ENCODE data around the gene SFTPB. TPM values are rescaled to one million over a fixed set of nuclear protein-coding genes. Genes with fewer than 3 reads are reported as not detected.
"Not testable (repeated sequence)": the region's sequence is repeated elsewhere in the genome, so short reads cannot be mapped to it uniquely, and the experiment has no call there.

SFTPB gene
- total RNA-seq: not detected

- FAIRE-seq (no peak), DNase-seq (ENCODE audit: low spot score in 2 of 2) (no peak)
Observed at GRCh38 chr2:85668009-85668856, at the start of gene SFTPB. Gene SFTPB, minus strand, starts transcription at chr2:85668199. Its CDS starts 16 bp downstream, at chr2:85668183.

- DNase-seq (ENCODE audit: low spot score in 2 of 2): no peak
- no peak for FAIRE-seq
Observed at GRCh38 chr2:85717308-85718008, 49.5 kb upstream of the SFTPB start.

- FAIRE-seq (no peak), DNase-seq (ENCODE audit: low spot score in 2 of 2) (no peak)
Observed at GRCh38 chr2:85716346-85716914, 48.4 kb upstream of the SFTPB start.

- DNase-seq (ENCODE audit: low spot score in 2 of 2) (no peak), FAIRE-seq (no peak)
Observed at GRCh38 chr2:85714841-85715240, 46.8 kb upstream of the SFTPB start.

GRCh38 chr2:85714421-85714820 lies 46.4 kb upstream of the SFTPB start:
- FAIRE-seq; DNase-seq (ENCODE audit: low spot score in 2 of 2): not testable (repeated sequence)

- no peak for DNase-seq (ENCODE audit: low spot score in 2 of 2)
- FAIRE-seq: no peak
Observed at GRCh38 chr2:85713836-85714235, 45.8 kb upstream of the SFTPB start.

GRCh38 chr2:85712849-85713612 lies 45.0 kb upstream of the SFTPB start:
- DNase-seq (ENCODE audit: low spot score in 2 of 2) (no peak), FAIRE-seq (no peak)

GRCh38 chr2:85712336-85712735 lies 44.3 kb upstream of the SFTPB start:
- no peak for FAIRE-seq

GRCh38 chr2:85711578-85712060 lies 43.6 kb upstream of the SFTPB start:
- DNase-seq (ENCODE audit: low spot score in 2 of 2) (no peak), FAIRE-seq (no peak)

More at GRCh38 chr2:85712336-85712735, 44.3 kb upstream of the SFTPB start:
- no peak for DNase-seq (ENCODE audit: low spot score in 2 of 2)

- DNase-seq (ENCODE audit: low spot score in 2 of 2) (peak in 1 of 2 donors; percentile 30), FAIRE-seq (no peak)
Observed at GRCh38 chr2:85710687-85711577, 42.9 kb upstream of the SFTPB start.

GRCh38 chr2:85709401-85709811 lies 41.4 kb upstream of the SFTPB start:
- no peak for FAIRE-seq
- DNase-seq (ENCODE audit: low spot score in 2 of 2): no peak

- no peak for FAIRE-seq
- DNase-seq (ENCODE audit: low spot score in 2 of 2): no peak
Observed at GRCh38 chr2:85708641-85709040, 40.6 kb upstream of the SFTPB start.

GRCh38 chr2:85707304-85707703 lies 39.3 kb upstream of the SFTPB start:
- DNase-seq (ENCODE audit: low spot score in 2 of 2): peak; percentile 58 to 61
- peak; percentile 33 for FAIRE-seq

GRCh38 chr2:85706599-85707296 lies 38.7 kb upstream of the SFTPB start:
- no peak for FAIRE-seq

GRCh38 chr2:85706063-85706462 lies 38.1 kb upstream of the SFTPB start:
- DNase-seq (ENCODE audit: low spot score in 2 of 2): no peak
- FAIRE-seq: no peak

More at GRCh38 chr2:85706599-85707296, 38.7 kb upstream of the SFTPB start:
- no peak for DNase-seq (ENCODE audit: low spot score in 2 of 2)

- FAIRE-seq: no peak
- DNase-seq (ENCODE audit: low spot score in 2 of 2): no peak
Observed at GRCh38 chr2:85705680-85706039, 37.7 kb upstream of the SFTPB start.

GRCh38 chr2:85704800-85705679 lies 37.0 kb upstream of the SFTPB start:
- DNase-seq (ENCODE audit: low spot score in 2 of 2) (no peak), FAIRE-seq (no peak)

- FAIRE-seq (no peak), DNase-seq (ENCODE audit: low spot score in 2 of 2) (no peak)
Observed at GRCh38 chr2:85704038-85704437, 36.0 kb upstream of the SFTPB start.
